GM20431 (cell line): ENCODE data around the gene STK33.

Source experiments
- in situ Hi-C: fragments of 300-500 bp; cut with MseI, MboI; formaldehyde crosslinking; loops from one replicate; pipeline ENCODE4 v1.15.0; 2020; ENCODE audit warnings: low sequenced_read_pairs; ENCODE audit not compliant: unreplicated experiment

The STK33 gene

GRCh38 chr11:8604078-8604723 lies 10.2 kb upstream of the STK33 start:
- in situ Hi-C loops: no loop called here

- in situ Hi-C loops: no loop called here
Observed at GRCh38 chr11:8603696-8604077, 9.7 kb upstream of the STK33 start.

GRCh38 chr11:8601376-8602133 lies 7.5 kb upstream of the STK33 start:
- in situ Hi-C loops: no loop called here

- in situ Hi-C loops: no loop called here
Observed at GRCh38 chr11:8598506-8598905, 4.5 kb upstream of the STK33 start.

GRCh38 chr11:8597182-8597581 lies 3.2 kb upstream of the STK33 start:
- in situ Hi-C loops: no loop called here

GRCh38 chr11:8596504-8597046 lies 2.5 kb upstream of the STK33 start:
- in situ Hi-C loops: no loop called here

- in situ Hi-C loops: no loop called here
Observed at GRCh38 chr11:8593455-8593854, 573 bp downstream of the STK33 start.

GRCh38 chr11:8587915-8588314 lies 6.1 kb downstream of the STK33 start:
- in situ Hi-C loops: no loop called here

GRCh38 chr11:8586805-8587204 lies 7.2 kb downstream of the STK33 start:
- in situ Hi-C loops: no loop called here

GRCh38 chr11:8586184-8586583 lies 7.8 kb downstream of the STK33 start:
- in situ Hi-C loops: no loop called here

GRCh38 chr11:8584511-8584910 lies 9.5 kb downstream of the STK33 start:
- in situ Hi-C loops: no loop called here

- in situ Hi-C loops: no loop called here
Observed at GRCh38 chr11:8584082-8584481, 9.9 kb downstream of the STK33 start.

- in situ Hi-C loops: no loop called here
Observed at GRCh38 chr11:8581300-8581699, 12.7 kb downstream of the STK33 start.

- in situ Hi-C loops: no loop called here
Observed at GRCh38 chr11:8577791-8578581, 16.0 kb downstream of the STK33 start.

- in situ Hi-C loops: loop anchor here (25.0 kb wide), 1 partner anchor 212 kb away; no protein-coding TSS in a partner anchor
Observed at GRCh38 chr11:8574798-8575197, 19.2 kb downstream of the STK33 start.

- in situ Hi-C loops: loop anchor here (25.0 kb wide), 1 partner anchor 211 kb away; no protein-coding TSS in a partner anchor
Observed at GRCh38 chr11:8573777-8574176, 20.3 kb downstream of the STK33 start.

- in situ Hi-C loops: loop anchor here (10.0 to 25.0 kb wide), 2 partner anchors 205 to 343 kb away; no protein-coding TSS in a partner anchor
Observed at GRCh38 chr11:8567602-8568198, 26.3 kb downstream of the STK33 start.

GRCh38 chr11:8566613-8567210 lies 27.3 kb downstream of the STK33 start:
- in situ Hi-C loops: loop anchor here (10.0 to 25.0 kb wide), 2 partner anchors 204 to 342 kb away; no protein-coding TSS in a partner anchor

- in situ Hi-C loops: loop anchor here (10.0 to 25.0 kb wide), 2 partner anchors 202 to 340 kb away; no protein-coding TSS in a partner anchor
Observed at GRCh38 chr11:8564526-8564925, 29.5 kb downstream of the STK33 start.
